DMS79 (cell line): Measurements from ENCODE around the gene SGSH.
"Not testable (repeated sequence)": the region's sequence is repeated elsewhere in the genome, so short reads cannot be mapped to it uniquely, and the experiment has no call there.

Source experiments
- DNase-seq: peaks from one replicate; lab custom pipeline; 2025; lab: John Stamatoyannopoulos, UW

The SGSH gene

GRCh38 chr17:80220054-80220735, at the start of gene SGSH, which contains the start of gene SLC26A11:
Gene SGSH (minus strand): TSS chr17:80220333. CDS start chr17:80220313, 20 bp downstream.
Gene SLC26A11 (plus strand): TSS chr17:80220427. CDS start chr17:80221561, 1,134 bp downstream.
- peak; percentile 12 for DNase-seq

- no peak for DNase-seq
These were observed 49.3 kb upstream of the SGSH start for GRCh38 chr17:80269405-80269807.

GRCh38 chr17:80268427-80268826, 48.3 kb upstream of the SGSH start:
- no peak for DNase-seq

- DNase-seq = no peak
These were observed 47.3 kb upstream of the SGSH start for GRCh38 chr17:80267391-80267790.

DNA sequence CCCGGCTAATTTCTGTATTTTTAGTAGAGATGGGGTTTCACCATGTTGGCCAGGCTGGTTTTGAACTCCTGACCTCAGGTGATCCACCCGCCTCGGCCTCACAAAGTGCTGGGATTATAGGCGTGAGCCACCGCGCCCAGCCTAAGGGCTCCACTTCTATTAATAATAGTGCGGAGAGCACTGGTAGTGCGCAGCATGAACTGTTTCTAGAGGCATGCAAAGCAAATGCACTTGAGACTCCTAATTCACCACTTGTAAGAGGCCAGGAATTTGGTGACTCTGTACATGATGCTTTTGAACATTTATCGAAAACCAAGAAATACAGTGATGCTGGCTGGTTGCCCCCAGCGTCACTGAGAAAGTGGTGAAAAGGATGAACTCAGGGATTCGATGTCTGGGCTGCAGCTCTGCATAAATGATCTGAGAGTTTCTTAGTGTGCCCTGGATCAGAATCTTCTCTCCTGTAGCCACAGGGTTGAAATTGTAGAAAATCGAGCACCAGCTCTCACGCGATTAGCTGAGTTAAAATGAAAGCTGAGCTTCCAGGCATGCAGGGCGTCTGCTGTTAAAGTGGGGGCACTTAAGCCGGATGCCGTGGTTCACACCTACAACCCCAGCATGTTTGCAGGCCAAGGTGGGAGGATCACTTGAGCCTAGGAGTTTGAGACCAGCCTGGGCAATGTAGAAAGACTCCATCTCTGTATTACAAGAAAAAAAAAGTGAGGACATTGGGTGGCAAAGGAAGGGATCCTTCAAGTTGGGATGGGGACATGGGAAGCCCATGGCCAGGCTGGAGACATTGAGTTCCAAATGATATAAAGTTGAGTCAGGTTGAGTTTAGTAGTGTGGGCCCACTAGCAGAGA, 45.3 kb upstream of the SGSH start:
- DNase-seq = no peak

DNA sequence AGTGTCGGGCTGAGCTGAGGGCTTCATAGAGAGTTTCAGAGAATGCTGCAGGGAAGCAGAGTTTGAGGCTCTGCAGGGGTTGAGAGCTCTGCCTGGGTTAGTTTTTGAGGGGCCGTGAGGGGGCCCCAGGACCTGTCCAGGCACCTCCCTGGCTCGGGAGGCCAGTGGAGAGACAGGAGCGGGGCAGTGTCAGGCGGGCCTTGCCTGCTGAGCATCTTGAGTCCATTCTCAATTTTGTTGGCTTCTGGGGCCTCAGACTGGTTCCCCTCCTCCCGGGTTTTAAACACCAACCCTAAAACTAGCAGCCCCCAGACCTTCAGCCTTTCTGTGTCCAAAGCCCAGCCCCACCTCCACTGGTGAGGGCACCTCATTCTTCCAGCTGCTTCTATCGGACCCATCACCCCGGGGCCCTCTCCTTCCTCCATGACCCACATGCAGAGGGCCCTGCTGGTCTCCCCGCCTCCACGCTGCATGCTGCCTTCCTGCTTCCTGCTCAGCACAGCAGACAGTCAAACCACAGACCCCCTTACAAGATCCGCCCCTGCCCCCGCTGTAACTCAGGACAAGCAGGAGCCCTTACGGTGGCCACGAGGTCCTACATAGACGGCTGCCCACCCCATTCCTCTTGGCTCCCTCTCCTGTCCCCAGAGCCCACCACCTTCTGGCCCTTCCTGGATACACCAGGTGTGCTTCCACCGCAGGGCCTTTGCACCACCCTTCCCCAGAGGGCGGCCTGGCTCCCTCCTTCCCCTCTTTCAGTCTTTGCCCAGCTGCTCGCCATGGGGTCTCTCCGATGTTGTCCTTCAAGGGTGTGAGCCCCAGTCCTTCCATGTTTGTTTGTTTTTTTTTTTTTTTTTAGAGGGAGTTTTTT, 44.3 kb upstream of the SGSH start:
- no peak for DNase-seq

- DNase-seq = peak; percentile 43
These were observed 43.4 kb upstream of the SGSH start for GRCh38 chr17:80263253-80264204.

GRCh38 chr17:80262775-80263244, 42.7 kb upstream of the SGSH start:
- DNase-seq = no peak

GRCh38 chr17:80262291-80262690, 42.2 kb upstream of the SGSH start:
- no peak for DNase-seq

DNA sequence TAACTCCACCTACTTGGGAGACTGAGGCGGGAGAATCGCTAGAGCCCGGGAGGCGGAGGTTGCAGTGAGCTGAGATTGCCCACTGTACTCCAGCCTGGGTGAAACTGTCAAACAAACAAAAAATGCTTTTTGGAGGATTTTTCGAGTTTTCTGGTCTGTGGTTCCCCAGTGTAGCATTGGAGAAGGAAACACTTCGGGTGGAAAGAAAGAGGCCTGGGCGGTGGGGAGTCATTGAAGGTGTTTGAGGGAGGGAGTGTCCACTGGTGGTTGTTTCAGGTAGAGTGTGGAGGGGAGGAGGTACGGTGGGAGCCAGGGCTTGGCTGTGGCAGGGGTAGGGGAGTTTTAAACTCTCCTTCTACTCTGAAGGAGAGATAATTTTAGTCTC, 41.8 kb upstream of the SGSH start:
- no peak for DNase-seq

GRCh38 chr17:80261159-80261894, 41.2 kb upstream of the SGSH start:
- no peak for DNase-seq

GRCh38 chr17:80260791-80261158, 40.6 kb upstream of the SGSH start, which contains the start of gene RNF213:
Gene RNF213 (plus strand): TSS chr17:80260852. CDS start chr17:80263682, 2,830 bp downstream.
- no peak for DNase-seq

DNA sequence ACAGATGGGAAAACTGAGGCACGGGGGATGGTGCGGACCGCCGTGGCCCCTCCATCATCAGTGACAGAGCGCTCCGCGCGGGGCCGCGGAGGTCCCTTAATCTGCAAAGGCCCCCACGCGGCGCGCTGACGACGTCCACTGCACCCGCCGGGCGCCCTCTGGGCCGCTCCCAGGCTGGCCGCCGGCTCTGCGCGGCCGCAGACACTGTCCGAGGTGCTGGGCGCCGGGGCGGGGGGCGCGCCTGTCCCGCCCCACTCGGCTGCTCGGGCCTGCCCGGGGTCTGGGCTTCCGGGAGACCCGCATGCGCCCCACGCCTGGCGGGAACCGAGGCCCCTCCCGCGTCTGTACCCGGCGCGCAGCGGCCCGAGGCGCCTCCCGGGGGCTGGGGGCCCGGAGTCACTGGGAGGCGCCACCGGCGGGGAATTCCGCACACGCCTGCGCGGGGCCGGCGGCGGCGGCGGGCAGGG, 40.0 kb upstream of the SGSH start:
- DNase-seq = no peak

DNA sequence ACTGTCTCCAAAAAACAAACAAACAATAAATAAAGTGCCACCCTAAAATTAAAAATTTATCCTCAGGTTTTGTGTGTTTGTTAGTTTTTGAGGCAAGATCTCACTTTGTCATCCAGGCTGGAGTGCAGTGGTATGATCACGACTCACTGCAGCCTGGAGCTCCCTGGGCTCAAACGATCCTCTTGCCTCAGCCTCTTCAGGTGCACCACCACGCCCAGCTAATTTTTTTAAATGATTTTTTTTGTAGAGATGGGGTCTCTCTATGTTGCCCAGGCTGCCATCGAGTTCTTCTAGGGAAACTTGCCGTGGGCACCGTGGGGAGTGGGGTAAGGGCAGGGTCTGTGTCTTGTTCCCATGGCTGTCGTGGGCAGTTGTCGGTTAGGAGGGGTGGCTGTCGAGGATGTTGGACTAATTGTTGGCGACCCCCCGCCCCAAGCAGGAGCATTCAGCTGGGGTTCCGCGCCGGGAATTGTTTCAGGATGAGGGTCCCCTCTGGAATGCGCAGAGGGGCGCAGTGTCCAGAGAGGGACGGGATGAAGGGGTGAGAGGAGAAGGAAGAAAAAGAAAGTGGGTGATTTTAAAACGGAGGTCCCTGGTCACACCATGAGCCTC, 39.4 kb upstream of the SGSH start:
- no peak for DNase-seq

DNA sequence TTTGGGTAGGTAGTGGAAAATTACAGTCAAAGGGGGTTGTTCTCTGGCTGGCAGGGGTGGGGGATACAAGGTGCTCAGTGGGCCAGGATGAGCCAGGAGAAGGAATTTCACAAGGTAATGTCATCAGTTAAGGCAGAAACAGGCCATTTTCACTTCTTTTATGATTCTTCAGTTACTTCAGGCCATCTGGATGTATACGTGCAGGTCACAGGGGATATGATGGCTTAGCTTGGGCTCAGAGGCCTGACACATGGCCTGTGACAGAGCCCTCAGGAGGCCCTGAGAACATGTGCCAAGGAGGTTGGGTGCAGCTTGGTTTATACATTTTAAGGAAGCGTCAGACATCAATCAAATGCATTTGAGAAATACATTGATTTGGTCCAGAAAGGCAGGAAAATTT, 38.2 kb upstream of the SGSH start:
- DNase-seq = not testable (repeated sequence)

GRCh38 chr17:80257716-80258213, 37.6 kb upstream of the SGSH start:
- DNase-seq = no peak

DNA sequence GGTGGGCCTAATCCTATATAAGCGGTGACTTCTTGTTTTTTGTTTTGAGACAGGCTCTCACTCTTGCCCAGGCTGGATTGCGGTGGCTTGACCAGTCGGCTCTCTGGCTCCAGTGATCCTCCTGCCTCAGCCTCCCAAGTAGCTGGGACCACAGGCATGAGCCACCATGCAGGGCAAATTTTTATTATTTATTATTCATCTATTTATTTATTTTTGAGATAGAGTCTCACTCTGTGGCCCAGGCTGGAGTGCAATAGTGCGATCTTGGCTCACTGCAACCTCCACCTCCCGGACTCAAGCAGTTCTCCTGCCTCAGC, 35.9 kb upstream of the SGSH start:
- no peak for DNase-seq

DNA sequence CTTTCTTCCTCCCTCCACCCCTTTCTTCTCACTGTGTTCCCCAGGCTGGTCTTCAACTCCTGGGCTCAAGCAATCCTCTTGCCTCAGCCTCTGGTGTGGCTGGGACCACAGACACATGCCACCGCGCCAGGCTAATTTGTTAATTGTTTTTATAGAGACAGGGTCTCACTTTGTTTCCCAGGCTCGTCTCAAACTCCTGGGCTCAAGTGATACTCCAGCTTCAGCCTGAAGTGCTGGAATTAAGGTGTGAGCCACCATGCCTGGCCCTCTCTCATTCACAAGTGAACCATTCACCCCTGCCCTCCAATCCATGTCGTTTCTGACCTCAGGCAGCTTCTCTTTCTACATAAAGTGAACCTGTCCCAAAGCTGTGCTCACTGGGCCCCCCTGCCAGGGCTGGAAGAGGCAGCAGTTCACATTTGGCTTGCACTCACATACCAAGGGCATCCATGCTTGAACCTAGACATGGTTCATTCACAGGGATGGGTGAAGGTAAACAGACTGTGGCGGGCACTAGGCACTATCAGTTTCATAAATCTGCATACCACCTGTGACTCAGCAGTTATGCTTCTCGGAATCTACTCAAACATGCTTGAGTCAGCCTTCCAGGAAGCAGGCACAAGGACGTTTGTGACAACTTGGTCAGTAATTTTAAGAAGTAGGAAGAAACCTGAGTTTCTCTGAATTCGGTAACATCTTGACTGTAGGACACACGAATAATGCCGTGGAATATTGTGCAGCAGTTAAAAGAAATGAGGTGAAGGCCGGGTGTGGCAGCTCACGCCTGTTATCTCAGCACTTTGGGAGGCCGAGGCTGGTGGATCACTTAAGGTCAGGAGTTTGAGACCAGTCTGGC, 34.5 kb upstream of the SGSH start:
- peak; percentile 76 for DNase-seq
